GM12878 (cell line): ENCODE data around the gene TTL. TPM values are rescaled to one million over a fixed set of nuclear protein-coding genes. Genes with fewer than 3 reads are reported as not detected.

Source experiments
- ATAC-seq: fragments of 200-7000 bp; cut with Tn5 transposase; 3 replicates; pipeline ENCODE4 v1.9.1; 2020; ENCODE audit warnings: mild to moderate bottlenecking, moderate library complexity
- BruUV-seq: library from RNA; stranded (reverse); fragments of 400-500 nt; replicated peaks from 2 replicates; lab custom pipeline; 2021; lab: Mats Ljungman, UMichigan
- CTCF ChIA-PET: fragments of 300-600 bp; sonication (Branson Sonifier 250); formaldehyde crosslinking; extraction: SDS; loops from one replicate; lab custom pipeline; 2021; ENCODE audit warnings: inconsistent platforms; lab: Yijun Ruan, JAX
- POLR2A ChIA-PET: fragments of 350-600 bp; formaldehyde crosslinking; extraction: SDS; loops from one replicate; lab custom pipeline; 2021; ENCODE audit warnings: inconsistent platforms; lab: Charles Lee
- RAD21 ChIA-PET: fragments of 300-600 bp; sonication (Branson Sonifier 250); formaldehyde crosslinking; loops from one replicate; lab custom pipeline; 2023; ENCODE audit warnings: antibody characterized with exemption; ENCODE audit not compliant: unreplicated experiment; lab: Charles Lee
- SMC1A ChIA-PET: fragments of 300-600 bp; sonication (Branson Sonifier 250); formaldehyde crosslinking; loops from one replicate; lab custom pipeline; 2023; ENCODE audit not compliant: unreplicated experiment, uncharacterized antibody; lab: Charles Lee
- DNase-seq: peaks from one replicate; pipeline ENCODE4 v3.0.0-alpha.2; 2011; ENCODE audit warnings: low read depth, low spot score
- FAIRE-seq: peaks from 3 replicates; lab custom pipeline; 2011; peaks lifted over from hg19 to GRCh38; lab: Jason Lieb, UNC
- H2AFZ ChIP-seq: 2 replicates; pipeline ENCODE4 v1.6.0; 2011; ENCODE audit warnings: low read depth, low read length, control low read depth; ENCODE audit not compliant: control insufficient read depth
- H3K27ac ChIP-seq: 2 replicates; pipeline ENCODE4 v1.5.1; 2011; ENCODE audit warnings: control low read depth; ENCODE audit not compliant: control insufficient read depth, insufficient read depth
- H3K27me3 ChIP-seq, 2 experiments: replicated peaks in 1 of 2; 2 replicates each; pipeline versions ENCODE4 v1.6.0 to v1.6.1; 2011; ENCODE audit warnings: low read length in 1 of 2; ENCODE audit not compliant: control insufficient read depth in 2 of 2, insufficient read depth in 2 of 2
- H3K36me3 ChIP-seq, 2 experiments: 2 replicates each; pipeline ENCODE4 v1.5.1; 2011; ENCODE audit warnings: low read length in 1 of 2; ENCODE audit not compliant: control insufficient read depth in 2 of 2, insufficient read depth in 2 of 2
- H3K4me1 ChIP-seq: 2 replicates; pipeline ENCODE4 v1.6.1; 2011; ENCODE audit warnings: mild to moderate bottlenecking, low read length, moderate library complexity, mixed read lengths; ENCODE audit not compliant: control insufficient read depth, insufficient read depth
- H3K4me2 ChIP-seq: 2 replicates; pipeline ENCODE4 v1.6.0; 2011; ENCODE audit warnings: control low read depth; ENCODE audit not compliant: control insufficient read depth, insufficient read depth
- H3K4me3 ChIP-seq: fragments of 200-600 bp; sonication (generic); 2 replicates; pipeline ENCODE4 v1.5.1; 2016
- H3K79me2 ChIP-seq: 2 replicates; pipeline ENCODE4 v1.6.0; 2011; ENCODE audit warnings: low read length; ENCODE audit not compliant: control insufficient read depth, insufficient read depth
- H3K9ac ChIP-seq: 2 replicates; pipeline ENCODE4 v1.8.0; 2011; ENCODE audit warnings: low read length, control low read depth, mixed read lengths; ENCODE audit not compliant: control insufficient read depth, insufficient read depth
- H3K9me3 ChIP-seq: replicated peaks from 3 replicates; pipeline ENCODE4 v1.5.1; 2011; ENCODE audit warnings: mild to moderate bottlenecking, low read length; ENCODE audit not compliant: control insufficient read depth, insufficient read depth
- H4K20me1 ChIP-seq: 2 replicates; pipeline ENCODE4 v1.6.0; 2011; ENCODE audit not compliant: control insufficient read depth, insufficient read depth
- CBFB ChIP-seq: IDR thresholded peaks from 2 replicates; pipeline ENCODE4 v1.6.1; 2016; ENCODE audit warnings: antibody characterized with exemption, low read depth
- CEBPZ ChIP-seq: fragments of 150-350 bp; IDR thresholded peaks from 2 replicates; pipeline ENCODE4 v1.6.1; 2016; ENCODE audit warnings: low read depth, low read length
- E4F1 ChIP-seq: fragments of 450-650 bp; IDR thresholded peaks from 2 replicates; pipeline ENCODE4 v1.6.1; 2018; ENCODE audit warnings: borderline replicate concordance, mild to moderate bottlenecking; ENCODE audit not compliant: partially characterized antibody
- EZH2 ChIP-seq: IDR thresholded peaks from 2 replicates; pipeline ENCODE4 v1.6.1; 2012; ENCODE audit warnings: low read depth, mild to moderate bottlenecking, control low read depth, inconsistent platforms, low read length, borderline replicate concordance; ENCODE audit not compliant: control insufficient read depth
- HSF1 ChIP-seq: fragments of 150-350 bp; IDR thresholded peaks from 2 replicates; pipeline ENCODE4 v1.6.1; 2014; ENCODE audit warnings: mild to moderate bottlenecking, low read depth, low read length
- MYB ChIP-seq: fragments of 150-350 bp; IDR thresholded peaks from 2 replicates; pipeline ENCODE4 v1.6.1; 2014; ENCODE audit warnings: mild to moderate bottlenecking, low read depth, low read length, borderline replicate concordance
- POLR2A ChIP-seq: IDR thresholded peaks from 2 replicates; pipeline ENCODE4 v1.6.1; 2011; ENCODE audit warnings: low read depth, mild to moderate bottlenecking, low read length
- REST ChIP-seq: IDR thresholded peaks from 2 replicates; pipeline ENCODE4 v1.6.1; 2012; ENCODE audit warnings: mild to moderate bottlenecking, low read depth, low read length
- SIN3A ChIP-seq: IDR thresholded peaks from 2 replicates; pipeline ENCODE4 v1.6.1; 2012; ENCODE audit warnings: low read depth, low read length, improper control_type of control experiment
- ZNF207 ChIP-seq: fragments of 450-650 bp; IDR thresholded peaks from 2 replicates; pipeline ENCODE4 v1.6.1; 2014; ENCODE audit warnings: antibody characterized with exemption, mild to moderate bottlenecking, borderline replicate concordance
- WGBS: methylation state at CpG from one replicate; pipeline ENCODE4 v1.1.6; 2016; ENCODE audit warnings: low lambda C conversion rate; ENCODE audit not compliant: insufficient replicate concordance, insufficient coverage; ENCODE audit errors: missing lambda C conversion rate; 5-methylcytosine and 5-hydroxymethylcytosine counted together
- in situ Hi-C: fragments of 300-500 bp; cut with MboI; formaldehyde crosslinking; loops from 9 replicates; pipeline ENCODE4 v1.14.3; 2018; ENCODE audit warnings: mixed read lengths
- intact Hi-C: fragments of 100-400 bp; cut with micrococcal nuclease; formaldehyde crosslinking; loops from one replicate; pipeline ENCODE4 v1.14.2; 2022; ENCODE audit not compliant: unreplicated experiment
- polyA plus RNA-seq, 11 experiments: library from polyadenylated mRNA; depleted of rRNA in 4 of 11; unstranded in 6 of 11; stranded (reverse) in 5 of 11; fragments of >200 nt; fragmentation: Nextera tagmentation in 4 of 11; fragmentation: Illumina TruSeq in 1 of 11; extraction: Ambion mirVana in 4 of 11; extraction: Trizol in 1 of 11; gene quantifications; 1 replicate in 1 of 11; 2 replicates in 10 of 11; pipeline versions ENCODE4 v1.2.1 to v1.2.3, GENCODE V29; 2011 to 2016; ENCODE audit warnings: inconsistent platforms in 2 of 11, missing spikeins in 2 of 11, low read depth in 1 of 11
- total RNA-seq, 4 experiments: library from RNA; depleted of rRNA in 3 of 4; stranded (reverse); fragments of >200 nt in 3 of 4; fragmentation: Illumina TruSeq in 1 of 4; extraction: Trizol in 1 of 4; gene quantifications; 2 replicates each; pipeline versions ENCODE4 v1.2.1 to v1.2.3, GENCODE V29; 2013 to 2021

Gene TTL
- total and polyA plus RNA-seq, 10 of the 15 experiments (the other 5 are each of a cell fraction or from before 2014, with no cell fraction given), result 3.9 to 27.1 (median 16.1) TPM

GRCh38 chr2:112482309-112483041, 519 bp downstream of the TTL start:
- H2AFZ ChIP-seq, result peak overlapping the region; percentile 80
- H3K9ac ChIP-seq, result peak overlapping the region; percentile 72
- ChIA-PET SMC1A (interaction anchor here (0.6 to 1.3 kb wide), 3 partner anchors 61 to 225 kb away, joined by 3 to 4 read pairs (median 3); no protein-coding TSS in a partner anchor), RAD21 (interaction anchor here (1.1 kb wide), 1 partner anchor 101 kb away, joined by 4 read pairs; no protein-coding TSS in a partner anchor), CTCF (interaction anchor here (1.2 kb wide), 1 partner anchor 101 kb away, joined by 8 read pairs; no protein-coding TSS in a partner anchor), POLR2A (interaction anchor here (0.6 kb wide), 2 partner anchors 106 to 142 kb away, joined by 5 to 10 read pairs; no protein-coding TSS in a partner anchor)
- no peaks in the 10 kb centered on the region for H4K20me1 ChIP-seq
- under 1% methylated on average over 64 of the region's 77 CpGs for WGBS
- H3K79me2 ChIP-seq, result peaks cover 14% of the 10 kb centered on the region
- peak overlapping the region; percentile 97 for H3K4me3 ChIP-seq
- FAIRE-seq (no peak), ATAC-seq (peak; percentile 17), DNase-seq (no peak)
- BruUV-seq, result no TSS peak
- in situ Hi-C loops (loop anchor here (5.0 kb wide), 1 partner anchor 100 kb away; the partner anchor contains the start of gene CHCHD5), intact Hi-C loops (loop anchor here (5.0 kb wide), 3 partner anchors 85 to 245 kb away; partner anchors contain the start of gene ZC3H8)
- peaks cover 14% of the 10 kb centered on the region for H3K4me1 ChIP-seq
- no peaks in the 10 kb centered on the region for H3K27me3 ChIP-seq
- no peaks in the 10 kb centered on the region; a peak in 1 of 4 replicates for H3K36me3 ChIP-seq
- H3K4me2 ChIP-seq, result peak overlapping the region; percentile 94
- H3K27ac ChIP-seq, result peak overlapping the region; percentile 72
- H3K9me3 ChIP-seq, result no peaks in the 10 kb centered on the region
- TF ChIP-seq E4F1, result no peak
- TF ChIP-seq MYB, result no peak
- TF ChIP-seq SIN3A, result no peak
- no peak for TF ChIP-seq CBFB
- TF ChIP-seq EZH2, result no peak
- TF ChIP-seq ZNF207, result no peak
- TF ChIP-seq HSF1, result no peak
- peak; percentile 58 for TF ChIP-seq POLR2A
- TF ChIP-seq CEBPZ, result no peak
- no peak for TF ChIP-seq REST
